KMS-11 (cell line): ENCODE results near the gene AP2A2.
A peak's percentile ranks its signal among the peaks of the same experiment; 100 is the strongest.

Source experiments
- H2AFZ ChIP-seq: fragments of 200-600 bp; sonication (generic); 2 replicates; pipeline ENCODE4 v1.6.1; 2016; ENCODE audit warnings: antibody characterized with exemption, mixed run types, low read depth
- H3K27ac ChIP-seq: fragments of 200-600 bp; sonication (generic); 2 replicates; pipeline ENCODE4 v1.6.1; 2016; ENCODE audit warnings: mild to moderate bottlenecking, mixed run types
- H3K27me3 ChIP-seq: fragments of 200-600 bp; sonication (generic); 2 replicates; pipeline ENCODE4 v1.6.1; 2017; ENCODE audit warnings: mild to moderate bottlenecking, low read depth, mixed run types, moderate library complexity; ENCODE audit not compliant: insufficient read depth
- H3K36me3 ChIP-seq: fragments of 200-600 bp; sonication (generic); 2 replicates; pipeline ENCODE4 v1.6.1; 2017; ENCODE audit warnings: mild to moderate bottlenecking, mixed run types; ENCODE audit not compliant: insufficient read depth
- H3K4me1 ChIP-seq: fragments of 200-600 bp; sonication (generic); 2 replicates; pipeline ENCODE4 v1.6.1; 2016; ENCODE audit warnings: mild to moderate bottlenecking, low read depth, mixed run types; ENCODE audit not compliant: poor library complexity, severe bottlenecking
- H3K4me2 ChIP-seq: fragments of 200-600 bp; sonication (generic); 2 replicates; pipeline ENCODE4 v1.7.0; 2016; ENCODE audit warnings: mild to moderate bottlenecking, mixed run types
- H3K4me3 ChIP-seq: fragments of 200-600 bp; sonication (generic); IDR thresholded peaks from 2 replicates; pipeline ENCODE4 v1.6.1; 2017; ENCODE audit warnings: low read depth, low read length, mixed read lengths; ENCODE audit not compliant: insufficient read depth
- H3K79me2 ChIP-seq: fragments of 200-600 bp; sonication (generic); 2 replicates; pipeline ENCODE4 v1.6.1; 2016; ENCODE audit warnings: low read depth, mixed run types; ENCODE audit not compliant: insufficient read depth
- H3K9ac ChIP-seq: fragments of 200-600 bp; sonication (generic); 2 replicates; pipeline ENCODE4 v1.6.1; 2016; ENCODE audit warnings: mild to moderate bottlenecking, mixed run types
- H4K20me1 ChIP-seq: fragments of 200-600 bp; sonication (generic); 2 replicates; pipeline ENCODE4 v1.6.1; 2016; ENCODE audit warnings: mild to moderate bottlenecking, mixed run types; ENCODE audit not compliant: insufficient read depth
- CTCF ChIP-seq: fragments of 200-600 bp; sonication (generic); conservative IDR thresholded peaks from 2 replicates; pipeline ENCODE4 v1.6.1; 2017; ENCODE audit warnings: low read depth, mild to moderate bottlenecking, antibody characterized with exemption, low read length, moderate library complexity, mixed read lengths

The AP2A2 gene

GRCh38 chr11:921921-922678 is 3.6 kb upstream of the AP2A2 start:
- Histone ChIP-seq H3K4me3 (no peak overlapping the region), H3K36me3 (no peaks in the 10 kb centered on the region), H4K20me1 (no peaks in the 10 kb centered on the region), H3K27ac (no peak overlapping the region), H3K27me3 (no peaks in the 10 kb centered on the region), H3K9ac (no peak overlapping the region), H2AFZ (no peak overlapping the region), H3K4me1 (peaks cover 7% of the 10 kb centered on the region), H3K79me2 (peaks cover 9% of the 10 kb centered on the region; the same call in 1 of the 2 replicates), H3K4me2 (no peak overlapping the region)
- no peak for TF ChIP-seq CTCF

- TF ChIP-seq CTCF = no peak
- Histone ChIP-seq H3K4me2 (no peak overlapping the region), H3K4me3 (no peak overlapping the region), H2AFZ (no peak overlapping the region), H3K9ac (no peak overlapping the region), H3K27me3 (no peaks in the 10 kb centered on the region), H3K79me2 (peaks cover 21% of the 10 kb centered on the region), H3K4me1 (peaks cover 24% of the 10 kb centered on the region), H4K20me1 (0 out of 2 replicates have a peak, but pooled peaks cover 3% of the 10 kb centered on the region), H3K36me3 (no peaks in the 10 kb centered on the region), H3K27ac (no peak overlapping the region)
These were observed 1.8 kb upstream of the AP2A2 start for GRCh38 chr11:923691-924405.

- no peak overlapping the region for H3K4me3 ChIP-seq
- H2AFZ ChIP-seq = no peak overlapping the region
- no peak overlapping the region for H3K27ac ChIP-seq
- no peak for TF ChIP-seq CTCF
- no peaks in the 10 kb centered on the region for H3K36me3 ChIP-seq
- 0 out of 2 replicates have a peak, but pooled peaks cover 3% of the 10 kb centered on the region for H4K20me1 ChIP-seq
- H3K79me2 ChIP-seq = peaks cover 29% of the 10 kb centered on the region
- H3K27me3 ChIP-seq = no peaks in the 10 kb centered on the region
- H3K4me2 ChIP-seq = no peak overlapping the region
- no peak overlapping the region for H3K9ac ChIP-seq
- H3K4me1 ChIP-seq = peaks cover 31% of the 10 kb centered on the region
These were observed 1.1 kb upstream of the AP2A2 start for GRCh38 chr11:924406-925157.

GRCh38 chr11:925158-925495 is 543 bp upstream of the AP2A2 start:
- no peak overlapping the region for H3K4me2 ChIP-seq
- no peak overlapping the region for H3K27ac ChIP-seq

More at GRCh38 chr11:925158-925495, 543 bp upstream of the AP2A2 start:
- Histone ChIP-seq H3K4me1 (peaks cover 33% of the 10 kb centered on the region), H3K9ac (no peak overlapping the region), H3K27me3 (no peaks in the 10 kb centered on the region), H2AFZ (0 out of 2 replicates have a peak overlapping the region, but pooled peaks have one; percentile 30), H3K4me3 (no peak overlapping the region), H3K36me3 (no peaks in the 10 kb centered on the region), H4K20me1 (0 out of 2 replicates have a peak, but pooled peaks cover 3% of the 10 kb centered on the region), H3K79me2 (peaks cover 34% of the 10 kb centered on the region)
- TF ChIP-seq CTCF = no peak; the same call in 1 of the 2 replicates
